CD4-positive, alpha-beta T cell treated with Interleukin-17A for 4 hours (primary cell): Measurements from ENCODE around the gene ZFYVE28.
"Not testable (repeated sequence)": the region's sequence is repeated elsewhere in the genome, so short reads cannot be mapped to it uniquely, and the experiment has no call there.

Source experiments
- DNase-seq: peaks from one replicate; pipeline ENCODE4 v3.0.0-alpha.2; 2020; ENCODE audit warnings: mixed read lengths

Gene ZFYVE28

DNA sequence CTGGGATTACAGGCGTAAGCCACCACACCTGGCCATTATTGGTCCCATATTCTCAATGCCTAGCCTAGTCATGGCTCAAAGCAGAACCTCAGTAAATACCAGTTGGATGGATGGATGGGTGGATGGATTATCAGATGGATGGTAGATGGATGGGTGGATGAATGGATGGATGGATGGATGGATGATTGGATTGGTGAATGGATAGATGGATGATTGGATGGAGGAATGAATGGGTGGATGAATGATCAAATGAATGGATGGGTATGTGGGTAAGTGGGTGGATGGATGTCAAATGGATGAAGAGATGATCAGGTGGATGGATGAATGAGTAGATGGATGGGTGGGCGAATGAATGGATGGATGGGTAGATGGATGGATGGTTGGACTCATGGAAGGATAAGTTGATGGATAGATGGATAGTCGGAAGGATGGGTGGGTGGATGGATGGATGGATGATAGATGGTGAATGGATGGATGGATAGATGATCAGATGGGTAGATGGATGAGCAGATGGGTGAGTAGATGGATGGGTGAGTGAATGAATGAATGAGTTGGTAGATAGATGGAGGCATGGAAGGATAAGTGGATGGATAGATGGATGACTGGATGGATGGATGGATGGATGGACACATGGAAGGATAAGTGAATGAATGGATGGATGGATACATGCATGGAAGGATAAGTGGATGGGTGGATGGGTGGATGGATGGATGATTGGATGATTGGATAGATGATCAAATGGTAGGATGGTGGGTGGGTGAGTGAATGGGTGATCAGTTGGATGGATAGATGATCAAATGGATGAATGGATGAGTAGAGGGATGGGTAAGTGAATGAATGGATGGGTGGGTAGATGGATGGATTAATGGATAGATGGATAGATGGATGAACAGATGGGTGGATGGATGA, 28.5 kb upstream of the ZFYVE28 start:
- DNase-seq = no peak

DNA sequence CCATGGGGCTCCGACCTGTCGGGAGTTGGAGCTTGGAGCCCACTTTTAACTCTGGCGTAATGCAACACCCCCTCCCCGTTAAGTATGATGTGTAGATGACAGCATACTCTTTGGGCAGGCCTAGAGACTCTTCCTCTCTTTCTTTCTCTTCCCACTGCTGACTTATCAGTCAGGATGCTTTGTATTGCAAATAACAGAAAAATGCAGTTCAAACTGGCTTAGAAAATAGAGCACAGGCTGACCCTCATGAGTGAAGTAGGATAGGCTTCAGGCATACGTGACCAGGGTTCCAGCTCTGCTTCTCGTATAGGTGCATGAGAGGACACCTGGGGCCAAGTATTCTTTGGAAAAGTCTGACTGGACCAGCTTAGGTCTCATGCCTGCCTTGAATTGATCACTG, 27.1 kb upstream of the ZFYVE28 start:
- no peak for DNase-seq

GRCh38 chr4:2445130-2445529, 26.7 kb upstream of the ZFYVE28 start:
- no peak for DNase-seq

GRCh38 chr4:2443956-2444740, 25.7 kb upstream of the ZFYVE28 start:
- DNase-seq = no peak

- DNase-seq = no peak
Measured at GRCh38 chr4:2443061-2443730, 24.8 kb upstream of the ZFYVE28 start.

DNA sequence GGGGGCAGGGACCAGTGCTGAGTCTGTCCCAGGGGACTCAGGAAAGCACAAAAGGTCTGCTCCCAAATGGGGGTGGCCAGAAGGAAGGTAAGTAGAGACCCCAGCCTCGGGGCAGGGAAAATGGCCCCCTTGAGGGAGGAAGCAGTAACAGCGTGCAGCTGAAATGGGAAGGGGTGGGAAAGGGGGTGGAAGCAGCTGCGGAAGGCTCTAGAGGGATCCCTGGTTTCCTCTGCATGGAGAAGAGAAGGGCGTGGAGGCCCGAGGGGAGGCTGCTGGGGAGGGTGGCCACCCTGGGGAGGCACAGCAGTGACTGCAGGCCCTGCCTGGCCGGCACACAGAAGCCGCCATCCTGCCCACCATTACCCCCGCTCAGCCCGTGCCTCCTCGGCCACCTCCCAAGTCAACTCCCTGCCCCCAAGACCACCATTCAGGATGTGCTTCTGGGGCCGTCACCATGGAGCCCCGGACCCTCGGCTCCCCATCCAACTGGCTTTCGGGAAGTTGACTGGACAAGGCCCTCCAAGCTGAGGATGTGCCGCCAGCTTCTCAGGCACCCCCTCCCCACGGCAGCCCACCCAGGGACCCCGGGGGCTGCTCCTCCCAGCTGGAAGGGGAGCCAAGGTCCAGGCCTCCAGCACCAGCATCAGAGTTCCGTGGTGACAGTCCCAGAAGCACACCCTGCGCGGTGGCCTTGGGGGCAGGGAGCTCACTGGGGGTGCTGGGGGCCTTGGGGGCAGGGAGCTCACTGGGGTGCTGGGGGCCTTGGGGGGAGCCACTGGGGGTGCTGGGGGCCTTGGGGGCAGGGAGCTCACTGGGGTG, 23.9 kb upstream of the ZFYVE28 start:
- no peak for DNase-seq

DNA sequence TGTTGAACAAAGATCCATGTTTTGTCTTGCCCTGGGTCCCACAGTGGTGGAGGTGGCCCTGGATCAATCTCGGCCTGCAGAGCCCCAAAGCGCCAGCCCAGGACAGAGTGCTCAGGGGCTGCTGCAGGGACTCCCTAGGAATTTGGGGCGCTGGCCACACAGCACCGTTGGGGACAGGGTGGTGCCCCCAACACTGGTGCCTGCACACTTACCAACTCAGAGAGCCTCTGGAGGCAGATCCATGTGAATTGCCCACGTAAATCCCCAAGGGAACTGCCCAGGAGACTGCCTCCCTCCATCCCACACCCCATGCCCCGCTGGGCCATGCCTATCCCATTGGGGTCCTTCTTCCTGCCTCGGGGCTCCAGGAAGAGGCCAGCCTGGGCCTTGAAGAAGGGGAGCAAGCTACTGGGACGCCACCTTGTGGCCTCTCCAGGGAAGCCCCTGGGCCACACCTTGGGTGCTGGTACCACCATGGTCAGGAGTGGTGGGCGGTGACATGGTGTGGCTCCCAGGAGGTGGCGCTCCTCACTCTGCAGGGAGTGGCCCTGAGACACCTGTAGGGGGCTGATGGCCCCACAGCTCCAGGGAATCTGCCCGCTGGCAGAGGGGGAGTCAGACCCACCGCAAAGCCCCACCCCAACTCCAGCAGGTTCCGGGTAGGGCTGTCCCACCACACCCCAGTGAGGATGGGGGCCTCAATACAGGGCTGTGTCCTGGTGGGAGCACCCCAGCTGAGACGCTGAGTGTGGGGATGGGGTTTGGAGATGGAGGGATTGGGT, 23.1 kb upstream of the ZFYVE28 start:
- DNase-seq = peak; percentile 79

DNA sequence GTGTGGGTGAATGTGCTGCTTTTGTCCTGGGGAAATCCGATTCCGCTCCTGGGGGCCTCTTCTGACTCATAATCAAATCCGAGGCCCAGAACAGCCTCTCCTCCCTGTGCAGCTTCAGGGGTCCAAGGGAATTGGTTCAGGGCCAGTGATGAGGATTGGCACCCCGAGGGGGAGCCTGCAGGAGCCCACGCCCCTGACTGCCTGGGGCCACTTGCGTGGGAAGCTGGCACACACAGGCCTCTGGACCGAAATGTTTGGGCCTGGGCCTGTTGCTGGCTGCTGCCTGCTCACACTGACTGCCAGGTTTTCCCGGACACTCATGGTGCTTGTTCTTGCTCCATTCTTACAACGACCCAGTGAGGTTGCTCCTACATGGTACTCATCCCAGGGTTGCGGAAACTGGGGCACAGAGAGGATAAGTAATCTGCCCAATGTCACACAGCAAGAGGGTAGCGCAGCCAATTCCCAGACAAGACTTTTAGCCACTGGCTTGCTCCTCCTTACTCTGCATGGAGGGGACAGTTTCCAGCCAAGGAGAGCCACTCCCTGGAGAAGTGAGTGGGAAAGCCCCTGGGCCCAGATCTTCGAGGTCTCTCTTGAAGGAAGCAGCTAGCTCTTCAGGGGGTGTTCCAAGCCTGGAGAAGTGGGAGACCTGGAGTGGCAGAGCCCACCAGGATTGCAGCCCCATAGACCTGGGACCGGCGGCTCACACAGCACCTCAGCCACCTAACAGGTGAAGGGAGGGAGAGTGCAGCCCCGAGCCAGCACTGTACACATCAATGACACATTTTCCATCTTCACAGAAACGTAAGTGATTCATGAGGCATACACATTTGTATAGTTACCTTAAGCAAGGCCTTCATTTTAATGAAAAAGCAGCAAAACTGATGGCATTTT, 20.6 kb upstream of the ZFYVE28 start:
- DNase-seq = no peak

- DNase-seq = no peak
Measured at GRCh38 chr4:2437475-2438215, 19.2 kb upstream of the ZFYVE28 start.

DNA sequence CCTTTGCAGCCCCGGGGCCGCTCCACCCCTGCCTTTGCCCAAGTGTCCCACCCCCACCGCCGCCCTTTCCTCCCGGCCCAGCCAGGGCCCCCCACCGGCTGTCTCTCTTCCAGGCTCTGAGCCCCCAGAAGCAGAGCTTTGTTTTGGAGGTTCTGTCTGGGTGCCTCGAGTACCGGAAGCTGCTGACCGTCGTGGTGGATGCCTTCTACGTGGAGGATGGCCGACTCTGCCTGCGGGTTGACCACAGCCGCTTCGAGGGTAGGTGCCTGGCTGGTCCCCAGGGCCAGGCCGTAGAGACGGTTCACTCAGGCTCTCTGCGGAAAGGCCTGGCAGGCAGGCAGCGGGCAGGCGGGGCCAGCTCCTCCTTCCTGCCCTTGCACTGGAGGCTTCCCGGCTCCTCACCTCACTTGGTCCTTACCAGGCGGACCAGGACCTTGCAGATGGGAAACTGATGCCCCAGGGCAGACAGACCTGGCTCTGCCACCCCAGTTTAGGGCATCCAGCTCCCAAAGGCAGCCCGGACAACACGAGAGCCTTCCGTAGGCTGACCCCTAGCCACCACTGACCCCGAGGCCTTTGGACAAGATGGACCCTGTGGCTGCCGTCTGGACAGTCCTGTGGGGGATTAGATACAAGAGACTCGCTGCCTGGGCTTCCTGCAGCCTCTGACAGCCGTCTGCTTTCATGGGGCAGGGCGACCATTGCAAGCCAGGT, 18.5 kb upstream of the ZFYVE28 start:
- DNase-seq = no peak

DNA sequence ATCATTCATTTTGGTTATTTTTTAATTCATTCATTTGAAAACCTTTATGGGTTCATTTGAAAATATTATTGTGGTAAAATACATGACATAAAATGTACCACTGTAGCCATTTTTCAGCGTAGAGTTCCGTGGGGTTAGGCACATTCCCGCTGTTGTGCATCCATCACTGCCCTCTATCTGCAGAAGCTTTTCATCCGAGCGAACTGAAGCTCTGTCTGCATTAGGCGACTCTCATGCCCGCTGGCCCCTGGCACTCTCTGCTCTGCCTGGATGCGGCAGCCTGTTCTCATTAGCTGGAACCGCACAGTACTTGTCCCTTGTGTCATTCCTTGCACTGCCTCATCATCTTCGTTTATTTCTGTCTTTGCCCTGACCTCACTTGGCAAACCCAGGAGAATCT, 17.9 kb upstream of the ZFYVE28 start:
- no peak for DNase-seq

DNA sequence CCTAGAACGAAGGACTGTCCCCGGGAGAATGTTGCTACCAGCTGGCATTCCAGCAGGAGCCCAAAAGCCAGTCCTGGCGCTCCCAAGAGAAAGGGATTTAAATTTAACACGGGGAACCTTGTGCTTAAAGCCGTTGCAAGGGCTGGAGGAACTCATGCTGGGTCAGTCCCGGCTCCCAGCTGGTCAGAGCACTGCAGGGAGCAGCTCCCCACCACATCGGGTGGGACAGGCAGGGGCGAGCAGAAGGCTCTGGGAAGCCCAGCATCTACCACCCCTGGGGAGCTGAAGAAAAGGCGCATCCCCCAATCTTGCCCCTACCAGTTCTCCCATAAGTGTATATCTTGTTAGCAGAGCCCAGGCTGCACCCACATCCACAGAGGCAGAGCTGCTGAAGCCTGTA, 16.0 kb upstream of the ZFYVE28 start:
- DNase-seq = no peak

DNA sequence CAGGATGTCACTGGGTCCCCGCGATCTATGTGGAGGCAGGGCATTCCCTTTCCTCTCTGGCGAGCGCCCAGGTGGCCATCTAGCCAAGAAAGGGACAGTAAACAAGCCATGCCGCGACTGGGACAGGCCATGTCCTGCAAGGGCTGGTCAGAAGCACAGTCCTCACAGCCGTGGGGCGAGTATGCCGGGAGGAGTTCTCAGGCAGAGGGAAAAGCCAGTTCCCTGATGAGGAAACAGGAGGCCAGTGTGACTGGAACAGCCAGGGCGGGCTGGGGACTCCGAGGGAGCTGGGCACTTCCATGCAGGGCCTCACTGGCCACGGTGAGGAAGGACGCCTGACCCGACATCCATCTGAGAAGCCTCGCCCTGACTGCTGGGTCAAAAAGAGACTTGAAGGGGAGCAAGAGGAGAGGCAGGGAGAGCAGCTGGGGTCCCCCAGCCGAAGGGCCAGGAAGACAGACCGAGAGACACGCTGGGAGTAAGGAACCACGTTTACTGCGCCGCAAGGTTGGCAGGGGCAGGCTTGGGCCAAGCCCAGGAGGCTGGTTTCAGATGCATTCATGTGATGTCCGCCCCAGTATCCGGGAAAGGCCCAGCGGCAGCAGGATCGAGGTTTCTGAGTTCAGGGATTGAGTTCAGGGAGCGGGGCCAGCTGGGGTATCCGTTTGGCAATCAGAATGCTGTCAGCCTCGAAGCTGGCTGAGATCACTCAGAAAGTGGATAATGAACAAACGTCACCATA, 15.3 kb upstream of the ZFYVE28 start:
- no peak for DNase-seq

DNA sequence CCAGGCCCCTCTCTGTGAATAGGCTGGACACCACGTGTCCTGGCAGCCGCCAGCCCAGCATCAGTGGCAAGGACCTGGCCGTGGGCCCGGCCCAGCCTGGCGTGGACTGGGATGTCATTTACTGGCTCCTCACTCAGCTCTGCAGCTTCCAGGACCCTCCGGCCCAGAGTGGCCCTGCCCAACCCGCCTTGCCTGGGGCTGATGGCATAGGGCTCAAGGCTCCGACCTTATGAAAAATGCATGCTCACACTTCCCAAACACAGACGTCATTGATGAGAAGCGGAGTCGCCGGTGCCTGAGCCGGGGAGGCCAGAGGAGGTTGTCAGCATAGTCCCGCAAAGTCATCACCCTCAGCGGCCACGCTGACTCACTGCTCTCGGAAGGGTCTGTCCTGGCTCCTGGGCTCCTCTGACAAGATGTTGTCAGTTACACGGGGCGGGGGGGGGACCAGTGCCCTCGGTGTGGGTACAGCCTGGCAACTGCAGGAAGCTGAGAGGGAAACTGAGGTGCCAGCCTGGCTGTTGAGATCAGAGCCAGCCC, 14.6 kb upstream of the ZFYVE28 start:
- no peak for DNase-seq

- DNase-seq = no peak
Measured at GRCh38 chr4:2432004-2432403, 13.6 kb upstream of the ZFYVE28 start.

DNA sequence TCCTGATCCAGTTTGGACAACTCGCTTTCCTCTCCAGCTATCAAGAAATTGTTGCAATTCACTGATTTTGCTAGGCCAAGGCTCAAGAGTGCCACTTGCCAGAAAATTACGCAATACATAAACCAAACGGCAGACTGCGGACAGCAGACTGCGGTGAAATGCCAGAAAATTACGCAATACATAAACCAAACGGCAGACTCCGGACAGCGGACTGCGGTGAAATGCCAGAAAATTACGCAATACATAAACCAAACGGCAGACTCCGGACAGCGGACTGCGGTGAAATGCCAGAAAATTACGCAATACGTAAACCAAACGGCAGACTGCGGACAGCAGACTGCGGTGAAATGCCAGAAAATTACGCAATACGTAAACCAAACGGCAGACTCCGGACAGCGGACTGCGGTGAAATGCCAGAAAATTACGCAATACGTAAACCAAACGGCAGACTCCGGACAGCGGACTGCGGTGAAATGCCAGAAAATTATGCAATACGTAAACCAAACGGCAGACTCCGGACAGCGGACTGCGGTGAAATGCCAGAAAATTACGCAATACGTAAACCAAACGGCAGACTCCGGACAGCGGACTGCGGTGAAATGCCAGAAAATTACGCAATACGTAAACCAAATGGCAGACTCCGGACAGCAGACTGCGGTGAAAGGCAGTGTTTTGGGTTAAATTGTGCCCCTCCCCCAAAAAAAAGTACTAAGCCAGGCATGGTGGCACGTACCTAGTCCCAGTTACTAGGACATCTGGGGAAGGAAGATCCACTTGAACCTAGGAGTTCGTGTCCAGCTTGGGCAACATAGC, 11.7 kb upstream of the ZFYVE28 start:
- DNase-seq = not testable (repeated sequence)

GRCh38 chr4:2428496-2429213, 10.2 kb upstream of the ZFYVE28 start:
- no peak for DNase-seq
